Activated T-cell treated with anti-CD3 and anti-CD28 coated beads, Interleukin-2, amount 50 U/mL, for 24 hours (primary cell): ENCODE results near the gene RIN1.
A peak's percentile ranks its signal among the peaks of the same experiment; 100 is the strongest.
"Not testable (repeated sequence)": the region's sequence is repeated elsewhere in the genome, so short reads cannot be mapped to it uniquely, and the experiment has no call there.

Experiments
- DNase-seq: peaks from one replicate; pipeline ENCODE4 v3.0.0-alpha.2; 2020
- H3K27ac Mint-ChIP-seq: 2 replicates; pipeline ENCODE4 v1.8.0; 2020; ENCODE audit warnings: mild to moderate bottlenecking, mixed read lengths
- H3K27me3 Mint-ChIP-seq: 2 replicates; pipeline ENCODE4 v1.8.0; 2020; ENCODE audit warnings: mixed read lengths
- H3K36me3 Mint-ChIP-seq: 2 replicates; pipeline ENCODE4 v1.8.0; 2020; ENCODE audit warnings: low read depth, mixed read lengths
- H3K4me1 Mint-ChIP-seq: 2 replicates; pipeline ENCODE4 v1.8.0; 2020; ENCODE audit warnings: low read depth, mixed read lengths
- H3K4me3 Mint-ChIP-seq: 2 replicates; pipeline ENCODE4 v1.8.0; 2020; ENCODE audit warnings: mild to moderate bottlenecking, moderate library complexity, mixed read lengths
- H3K9me3 Mint-ChIP-seq: 2 replicates; pipeline ENCODE4 v1.8.0; 2020; ENCODE audit warnings: mixed read lengths

RIN1 gene

DNA sequence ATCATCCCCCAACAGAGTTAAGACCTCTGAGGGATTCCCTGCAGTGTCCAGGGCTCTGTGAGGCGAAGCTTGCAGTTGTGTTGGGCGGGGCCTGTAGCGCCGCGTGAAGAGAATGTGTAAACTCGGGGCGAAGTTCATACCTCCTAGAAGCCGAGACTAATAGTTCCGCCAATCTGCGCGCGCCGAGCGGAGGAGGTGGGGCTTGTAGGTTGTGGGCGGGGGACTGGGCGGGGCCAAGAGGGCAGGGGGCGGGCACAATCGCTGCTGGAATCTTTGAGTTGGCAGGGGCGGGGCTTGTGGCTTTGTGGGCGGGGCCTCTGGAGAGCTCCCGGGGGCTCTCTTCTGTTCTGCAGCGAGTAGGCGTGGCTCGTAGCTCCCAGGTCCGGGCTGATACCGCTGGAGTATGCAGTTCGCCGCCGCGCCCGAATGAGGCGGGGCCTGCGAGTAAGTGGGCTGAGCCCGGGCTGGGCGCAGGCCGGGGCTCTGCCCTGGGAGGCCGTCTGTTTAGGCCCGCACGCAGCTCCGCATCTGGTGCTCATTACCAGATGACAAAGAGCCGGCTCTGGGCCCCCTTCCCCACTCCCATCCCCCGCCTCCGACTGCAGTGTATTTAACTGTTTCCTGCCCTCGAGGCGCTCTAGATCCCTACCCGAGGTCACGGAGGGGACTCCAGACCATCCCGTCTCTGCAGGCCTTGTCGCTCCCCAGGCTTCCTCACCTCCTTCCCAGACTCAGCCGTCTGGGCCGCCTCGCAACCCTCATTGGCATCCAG, 23.5 kb downstream of the RIN1 start:
- H3K27me3 Mint-ChIP-seq, result no peaks in the 10 kb centered on the region
- H3K4me3 Mint-ChIP-seq, result peak overlapping the region; percentile 82
- H3K4me1 Mint-ChIP-seq, result peaks cover 48% of the 10 kb centered on the region
- H3K9me3 Mint-ChIP-seq, result no peaks in the 10 kb centered on the region
- no peaks in the 10 kb centered on the region for H3K36me3 Mint-ChIP-seq
- peak; percentile 97 for DNase-seq
- peak overlapping the region; percentile 99 for H3K27ac Mint-ChIP-seq

DNA sequence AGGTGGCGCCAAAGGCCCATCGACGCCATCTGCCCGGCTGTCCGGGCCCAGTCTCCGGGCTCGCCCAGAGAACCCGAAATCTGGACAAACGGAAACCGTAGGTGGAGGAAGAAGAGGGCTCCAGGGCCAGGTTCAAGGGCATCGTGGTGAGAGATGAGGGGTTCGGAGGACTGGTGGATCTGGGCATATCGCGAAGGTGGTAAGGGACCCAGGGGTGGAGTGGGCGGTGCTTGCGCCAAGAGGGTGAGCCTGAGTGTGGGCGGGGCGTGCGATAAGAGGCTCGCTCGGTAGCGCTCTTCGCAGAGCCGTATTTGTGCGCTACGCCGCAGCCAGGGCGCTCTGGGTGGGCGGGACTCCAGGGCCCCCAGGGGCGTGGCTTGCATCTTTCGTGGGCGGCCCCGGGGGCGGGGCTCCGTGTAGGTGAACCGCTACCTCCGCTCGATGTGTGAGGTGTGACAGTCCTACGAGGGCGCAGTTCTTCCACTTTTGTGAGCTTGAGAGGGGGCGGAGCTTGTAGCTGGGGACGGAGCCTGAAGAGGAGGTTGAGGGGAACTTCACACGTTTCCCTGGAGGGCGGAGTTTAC, 24.2 kb downstream of the RIN1 start:
- no peaks in the 10 kb centered on the region for H3K36me3 Mint-ChIP-seq
- peak overlapping the region; percentile 99 for H3K27ac Mint-ChIP-seq
- H3K27me3 Mint-ChIP-seq, result no peaks in the 10 kb centered on the region
- H3K9me3 Mint-ChIP-seq, result no peaks in the 10 kb centered on the region
- peak; percentile 99 for DNase-seq
- peak overlapping the region; percentile 82 for H3K4me3 Mint-ChIP-seq
- H3K4me1 Mint-ChIP-seq, result peaks cover 41% of the 10 kb centered on the region

DNA sequence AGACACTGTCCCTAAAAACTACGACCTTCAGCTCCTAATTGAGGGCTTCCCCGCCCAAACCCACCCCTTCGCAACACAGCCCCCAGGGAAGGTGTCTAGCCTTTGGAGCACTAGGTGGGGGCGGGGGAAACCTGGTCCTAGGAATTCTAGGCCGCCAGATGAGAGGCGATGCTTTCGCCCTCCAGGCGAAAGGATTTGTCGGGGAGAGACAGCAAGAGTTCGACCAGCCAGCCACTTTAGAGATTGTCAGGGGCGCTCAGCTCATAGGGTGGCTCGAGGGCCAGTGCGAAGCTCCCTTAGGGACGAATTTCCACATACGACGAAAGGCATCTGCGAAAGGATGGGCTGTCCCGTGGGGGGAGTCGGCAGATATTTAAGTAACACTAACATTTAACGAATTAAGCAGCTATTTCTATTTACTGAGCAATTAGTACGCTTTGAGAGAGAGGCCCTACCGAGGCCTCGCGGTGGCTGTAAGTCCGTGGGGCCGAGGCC, 24.7 kb downstream of the RIN1 start:
- Mint-ChIP-seq H3K27ac (peak overlapping the region; percentile 99), H3K27me3 (no peaks in the 10 kb centered on the region), H3K36me3 (no peaks in the 10 kb centered on the region), H3K4me3 (peak overlapping the region; percentile 82), H3K9me3 (no peaks in the 10 kb centered on the region), H3K4me1 (peaks cover 41% of the 10 kb centered on the region)
- no peak for DNase-seq

DNA sequence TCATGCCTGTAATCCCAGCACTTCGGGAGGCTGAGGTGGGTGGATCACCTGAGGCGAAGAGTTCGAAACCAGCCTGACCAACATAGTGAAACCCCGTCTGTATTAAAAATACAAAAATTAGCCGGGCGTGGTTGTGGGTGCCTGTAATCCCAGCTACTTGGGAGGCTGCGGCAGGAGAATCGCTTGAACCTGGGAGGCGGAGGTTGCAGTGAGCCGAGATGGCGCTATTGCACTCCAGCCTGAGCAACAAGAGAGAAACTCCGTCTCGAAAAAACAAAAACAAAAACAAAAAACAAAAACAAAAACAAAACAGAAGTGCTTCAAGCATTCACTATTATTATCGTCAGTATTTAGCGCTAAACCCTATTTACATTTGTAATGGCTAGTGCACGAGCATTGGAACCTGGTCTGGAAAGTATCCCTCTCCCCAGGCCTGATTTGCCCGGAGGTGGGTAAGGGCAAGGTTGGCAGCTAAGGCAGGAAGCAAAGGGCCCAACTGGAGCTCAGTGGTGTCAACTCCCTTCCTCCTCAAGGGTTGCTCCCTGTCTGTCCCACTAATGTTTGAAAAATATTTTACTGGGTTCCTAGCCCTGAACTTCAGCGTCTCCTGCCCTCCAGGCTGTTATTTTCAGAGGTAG, 25.3 kb downstream of the RIN1 start:
- H3K36me3 Mint-ChIP-seq, H3K27me3 Mint-ChIP-seq, H3K9me3 Mint-ChIP-seq, H3K27ac Mint-ChIP-seq, DNase-seq, H3K4me3 Mint-ChIP-seq: not testable (repeated sequence)
- peaks cover 37% of the 10 kb centered on the region for H3K4me1 Mint-ChIP-seq

DNA sequence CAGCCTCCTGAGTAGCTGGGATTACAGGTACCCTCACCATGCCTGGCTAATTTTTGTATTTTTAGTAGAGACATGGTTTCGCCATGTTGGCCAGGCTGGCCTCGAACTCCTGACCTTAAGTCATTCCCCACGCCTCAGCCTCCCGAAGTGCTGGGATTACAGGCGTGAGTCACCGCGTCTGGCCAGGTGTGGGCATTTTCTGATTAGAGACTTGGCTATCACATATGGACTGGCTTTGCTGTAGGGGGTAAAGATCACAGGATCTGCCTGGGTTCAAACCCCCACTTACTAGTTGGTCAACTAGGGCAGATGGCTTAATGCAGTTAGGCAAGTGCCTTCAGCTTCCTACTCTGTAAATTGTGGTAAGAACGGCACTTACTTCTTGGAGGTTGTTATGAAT, 25.9 kb downstream of the RIN1 start:
- no peaks in the 10 kb centered on the region for H3K27me3 Mint-ChIP-seq
- no peaks in the 10 kb centered on the region for H3K9me3 Mint-ChIP-seq

DNA sequence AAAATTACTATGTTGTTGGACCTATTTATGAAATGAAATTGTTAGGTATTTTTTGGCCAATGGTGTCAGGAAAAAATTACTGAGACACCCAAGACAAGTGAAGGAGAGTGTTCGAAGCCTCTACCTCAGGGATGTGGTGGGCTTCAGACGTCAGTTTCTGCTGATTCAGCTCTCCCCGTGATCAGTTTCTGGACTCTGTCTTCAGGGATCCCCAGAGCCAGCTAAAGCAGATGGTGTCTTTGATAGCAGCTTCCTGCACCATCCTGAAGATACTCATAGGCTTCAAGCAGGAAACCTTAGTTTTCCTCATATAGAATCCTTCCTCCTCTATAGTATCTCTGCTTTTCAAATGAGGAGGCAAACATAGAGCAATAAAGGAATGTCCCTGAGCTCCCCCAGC, 26.8 kb downstream of the RIN1 start:
- Mint-ChIP-seq H3K4me1 (peaks cover 24% of the 10 kb centered on the region), H3K4me3 (no peak overlapping the region), H3K9me3 (no peaks in the 10 kb centered on the region), H3K27me3 (no peaks in the 10 kb centered on the region), H3K27ac (no peak overlapping the region), H3K36me3 (no peaks in the 10 kb centered on the region)
- no peak for DNase-seq

More for the DNA sequence above, 25.9 kb downstream of the RIN1 start:
- Mint-ChIP-seq H3K27ac (no peak overlapping the region), H3K4me3 (no peak overlapping the region), H3K36me3 (no peaks in the 10 kb centered on the region), H3K4me1 (peaks cover 31% of the 10 kb centered on the region)
- no peak for DNase-seq

DNA sequence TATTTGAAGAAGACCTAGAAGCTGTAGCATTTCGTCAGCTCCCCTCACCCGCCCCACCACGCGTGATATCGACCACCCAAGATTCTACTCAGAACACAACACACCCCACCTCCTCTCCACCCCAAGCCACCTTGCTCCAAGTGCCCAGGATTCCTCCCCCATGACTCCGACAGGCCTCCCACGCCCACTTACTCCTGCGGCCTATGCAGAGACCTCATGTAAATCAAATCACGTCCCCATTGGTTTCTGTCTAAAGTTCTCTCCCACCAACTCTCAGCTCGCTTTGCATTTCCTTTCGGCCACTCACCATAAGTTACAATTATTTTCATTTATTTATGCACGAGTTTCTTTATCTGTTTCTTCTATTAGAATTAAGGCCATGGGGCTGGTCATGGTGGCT, 33.6 kb downstream of the RIN1 start:
- Mint-ChIP-seq H3K27ac (no peak overlapping the region), H3K36me3 (no peaks in the 10 kb centered on the region), H3K4me3 (no peak overlapping the region), H3K27me3 (no peaks in the 10 kb centered on the region), H3K9me3 (no peaks in the 10 kb centered on the region), H3K4me1 (no peaks in the 10 kb centered on the region)
- DNase-seq, result no peak

DNA sequence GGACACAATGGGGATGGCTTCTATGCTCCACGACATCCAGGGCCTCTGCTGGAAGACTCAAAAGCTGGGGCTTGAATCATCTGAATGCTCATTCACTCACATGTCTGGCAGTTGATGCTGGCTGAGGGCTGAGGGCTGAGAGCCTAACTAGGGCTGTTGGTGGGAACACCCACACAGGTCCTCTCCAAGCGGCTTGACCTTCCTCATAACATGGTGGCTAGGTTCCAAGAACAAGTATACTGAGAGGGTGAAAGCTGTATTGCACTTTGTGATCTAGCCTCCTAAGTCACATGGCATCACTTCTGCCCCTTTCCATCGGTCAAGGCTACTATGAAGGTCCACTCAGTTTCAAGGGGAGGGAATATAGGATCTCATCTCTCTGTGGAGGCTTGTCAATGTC, 37.0 kb downstream of the RIN1 start:
- H3K27me3 Mint-ChIP-seq, result peaks cover 3% of the 10 kb centered on the region
- no peaks in the 10 kb centered on the region for H3K4me1 Mint-ChIP-seq
- no peak for DNase-seq
- H3K36me3 Mint-ChIP-seq, result no peaks in the 10 kb centered on the region
- no peak overlapping the region for H3K27ac Mint-ChIP-seq
- no peak overlapping the region for H3K4me3 Mint-ChIP-seq
- H3K9me3 Mint-ChIP-seq, result no peaks in the 10 kb centered on the region

DNA sequence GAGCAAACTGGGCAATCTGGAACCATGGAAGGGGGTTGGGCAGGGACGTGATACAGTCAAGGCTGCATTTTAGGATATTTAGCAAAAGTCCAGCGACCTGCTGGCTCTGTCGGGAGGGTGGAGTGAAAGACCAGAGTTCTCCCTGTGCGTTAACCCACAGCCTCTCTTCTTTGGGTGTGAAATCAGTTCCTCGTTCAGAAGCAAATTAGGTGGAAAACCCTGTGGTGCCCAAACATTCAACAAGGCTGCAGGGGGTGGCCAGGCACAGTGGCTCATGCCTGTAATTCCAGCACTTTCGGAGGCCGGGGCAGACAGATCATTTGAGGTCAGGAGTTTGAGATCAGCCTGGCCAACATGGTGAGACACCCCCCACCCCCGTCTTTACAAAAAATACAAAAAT, 38.6 kb downstream of the RIN1 start:
- Mint-ChIP-seq H3K9me3 (no peaks in the 10 kb centered on the region), H3K27me3 (peaks cover 15% of the 10 kb centered on the region), H3K27ac (no peak overlapping the region), H3K4me3 (no peak overlapping the region), H3K4me1 (peaks cover 3% of the 10 kb centered on the region), H3K36me3 (no peaks in the 10 kb centered on the region)
- DNase-seq, result no peak

DNA sequence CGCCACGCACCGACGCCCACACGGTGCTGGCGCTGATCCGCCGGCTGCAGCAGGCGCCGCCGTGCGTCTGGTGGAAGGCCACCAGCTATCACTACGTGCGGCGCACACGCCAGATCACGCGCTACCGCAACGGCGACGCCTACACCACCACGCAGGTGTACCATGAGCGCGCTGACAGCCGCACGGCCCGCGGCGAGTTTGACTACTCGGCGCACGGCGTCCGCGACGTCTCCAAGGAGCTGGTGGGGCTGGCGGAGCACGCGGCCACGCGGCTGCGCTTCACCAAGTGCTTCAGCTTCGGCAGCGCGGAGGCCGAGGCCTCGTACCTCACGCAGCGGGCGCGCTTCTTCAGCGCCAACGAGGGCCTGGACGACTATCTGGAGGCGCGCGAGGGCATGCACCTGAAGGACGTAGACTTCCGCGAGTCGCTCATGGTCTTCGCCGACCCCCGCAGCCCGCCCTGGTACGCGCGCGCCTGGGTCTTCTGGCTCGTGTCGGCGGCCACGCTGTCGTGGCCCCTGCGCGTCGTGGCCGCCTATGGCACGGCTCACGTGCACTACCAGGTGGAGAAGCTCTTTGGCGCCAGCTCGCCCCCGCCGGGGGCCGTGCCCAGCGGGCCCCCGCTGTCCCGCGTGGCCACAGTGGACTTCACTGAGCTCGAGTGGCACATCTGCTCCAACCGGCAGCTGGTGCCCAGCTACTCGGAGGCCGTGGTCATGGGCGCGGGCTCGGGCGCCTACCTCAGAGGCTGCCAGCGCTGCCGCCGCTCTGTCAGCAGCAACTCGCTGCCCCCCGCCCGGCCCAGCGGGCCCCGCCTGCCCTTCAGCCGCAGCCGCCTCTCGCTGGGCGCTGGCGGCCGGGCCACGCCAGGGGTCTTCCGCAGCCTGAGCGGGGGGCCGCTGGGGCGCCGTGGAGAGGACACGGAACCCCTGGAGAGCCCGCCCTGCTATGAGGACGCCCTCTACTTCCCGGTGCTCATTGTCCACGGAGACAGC, 41.3 kb downstream of the RIN1 start:
- H3K36me3 Mint-ChIP-seq, result no peaks in the 10 kb centered on the region
- H3K9me3 Mint-ChIP-seq, result no peaks in the 10 kb centered on the region
- H3K27me3 Mint-ChIP-seq, result peaks cover 26% of the 10 kb centered on the region
- peaks cover 14% of the 10 kb centered on the region for H3K4me1 Mint-ChIP-seq
- H3K4me3 Mint-ChIP-seq, result no peak overlapping the region
- no peak for DNase-seq
- H3K27ac Mint-ChIP-seq, result no peak overlapping the region

DNA sequence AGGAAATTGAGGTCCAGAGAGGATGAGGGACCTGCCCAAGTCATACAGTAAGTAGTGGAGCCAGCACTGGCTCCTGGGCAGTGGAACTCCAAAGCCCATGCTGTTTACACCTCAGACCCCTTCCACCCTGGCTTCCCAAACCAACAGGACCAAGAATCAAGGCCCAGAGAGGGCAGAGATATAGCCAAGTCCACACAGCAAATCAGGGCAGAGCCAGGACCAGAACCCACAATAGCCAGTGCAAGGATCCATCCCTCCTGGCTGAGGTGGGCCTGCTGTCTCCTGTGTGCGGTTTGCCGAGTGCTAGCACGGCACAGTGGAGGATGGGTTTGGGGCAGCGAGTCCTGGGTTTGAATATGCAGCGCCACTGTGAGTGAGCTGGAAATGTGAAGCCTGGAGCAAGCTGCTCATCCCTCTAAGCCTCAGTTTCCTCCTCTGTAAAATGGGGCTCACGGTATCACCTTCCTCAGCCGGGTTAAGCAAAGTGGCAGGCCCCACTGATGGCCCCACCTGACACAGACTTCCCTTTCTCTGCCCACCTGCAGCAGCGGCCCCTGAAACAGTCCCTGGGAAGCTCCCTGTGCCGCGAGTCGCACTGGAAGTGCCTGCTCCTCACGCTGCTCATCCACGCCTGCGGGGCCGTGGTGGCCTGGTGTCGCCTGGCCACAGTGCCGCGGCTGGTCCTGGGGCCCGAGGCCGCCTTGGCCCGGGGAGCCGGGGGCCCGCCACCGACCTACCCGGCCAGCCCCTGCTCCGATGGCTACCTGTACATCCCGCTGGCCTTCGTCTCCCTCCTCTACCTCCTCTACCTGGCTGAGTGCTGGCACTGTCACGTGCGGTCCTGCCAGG, 42.2 kb downstream of the RIN1 start:
- no peak for DNase-seq
- Mint-ChIP-seq H3K27me3 (peaks cover 26% of the 10 kb centered on the region), H3K9me3 (no peaks in the 10 kb centered on the region), H3K27ac (no peak overlapping the region), H3K4me1 (peaks cover 21% of the 10 kb centered on the region), H3K36me3 (no peaks in the 10 kb centered on the region), H3K4me3 (no peak overlapping the region)

DNA sequence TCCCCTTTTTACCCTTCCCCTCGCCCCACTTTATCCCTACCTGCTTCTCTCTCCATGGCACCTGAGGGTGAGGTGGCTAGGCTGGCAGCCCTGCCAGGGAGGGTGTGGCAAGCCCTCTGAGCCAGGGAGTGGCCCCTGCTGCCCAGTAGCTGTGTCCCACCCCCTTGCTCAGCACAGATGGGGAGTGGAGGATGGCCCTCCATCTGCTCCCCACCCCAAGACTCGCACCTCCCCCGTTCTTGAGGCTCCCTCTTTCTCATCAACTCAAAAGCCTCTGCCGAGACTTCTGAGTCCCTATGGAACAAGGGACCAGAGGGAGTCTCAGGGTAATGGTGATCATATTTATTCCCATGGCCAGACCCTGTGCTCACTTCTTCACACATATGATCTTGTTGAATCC, 42.9 kb downstream of the RIN1 start:
- Mint-ChIP-seq H3K4me1 (peaks cover 21% of the 10 kb centered on the region), H3K27ac (no peak overlapping the region), H3K36me3 (peaks cover 2% of the 10 kb centered on the region), H3K9me3 (no peaks in the 10 kb centered on the region), H3K27me3 (peaks cover 26% of the 10 kb centered on the region), H3K4me3 (no peak overlapping the region)
- no peak for DNase-seq

DNA sequence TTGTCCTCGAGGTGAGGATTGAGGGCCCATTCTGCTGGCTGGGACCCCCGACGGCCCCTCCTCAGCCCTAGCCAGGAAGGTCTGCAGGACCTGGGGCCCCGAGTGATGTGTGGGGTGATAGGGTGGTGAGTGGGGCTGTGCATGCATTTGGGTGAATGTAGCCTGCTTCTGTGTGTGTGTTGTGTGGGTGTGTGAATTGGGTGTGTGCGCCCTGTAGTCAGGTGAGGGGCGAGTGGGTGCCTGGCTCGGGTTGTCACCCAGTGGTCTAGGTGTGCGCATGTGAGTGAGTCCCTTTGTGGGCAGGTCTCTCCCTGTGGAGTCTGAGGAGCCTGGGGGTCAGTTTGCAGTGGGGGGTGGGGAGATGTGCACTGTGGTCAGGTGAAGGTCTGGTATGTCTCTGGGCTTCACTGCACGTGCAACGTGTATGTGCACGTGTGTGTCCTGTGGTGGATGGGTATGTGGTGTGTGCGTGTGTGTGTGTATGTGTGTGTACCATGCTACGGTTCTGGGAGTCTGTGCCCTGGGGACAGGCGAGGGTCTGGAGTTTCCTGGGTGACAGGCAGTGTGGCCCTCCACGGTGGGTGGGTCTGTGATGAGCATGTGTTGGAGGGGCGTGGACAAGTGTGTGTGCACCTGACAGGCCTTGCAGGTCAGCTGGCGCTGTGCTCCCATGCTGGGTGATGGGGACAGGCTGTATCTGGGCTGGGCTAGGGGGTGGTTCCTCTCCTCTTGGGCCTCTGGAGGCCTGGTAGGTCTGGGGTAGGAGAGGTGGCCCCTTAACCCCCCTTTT, 43.5 kb downstream of the RIN1 start:
- Mint-ChIP-seq H3K27me3 (peaks cover 26% of the 10 kb centered on the region), H3K4me3 (peak overlapping the region; percentile 54), H3K4me1 (peaks cover 26% of the 10 kb centered on the region), H3K9me3 (no peaks in the 10 kb centered on the region), H3K27ac (peak overlapping the region; percentile 67), H3K36me3 (peaks cover 5% of the 10 kb centered on the region)
- DNase-seq, result no peak
